ENCODE results near the gene PXDN. TPM values are rescaled to one million over a fixed set of nuclear protein-coding genes. Genes with fewer than 3 reads are reported as not detected.

Gene PXDN
- total and polyA plus RNA-seq, 9 of the 15 experiments (the other 6 are each of a cell fraction or from before 2014, with no cell fraction given) = 0.49 TPM; not detected in 8

- no peak for FAIRE-seq
- Histone ChIP-seq H4K20me1 (replicated peaks; ENCODE audit: control insufficient read depth, insufficient read depth, low read length) (no peaks in the 10 kb centered on the region; the same call in 1 of the 2 replicates), H3K79me2 (ENCODE audit: control insufficient read depth, insufficient read depth, low read length) (no peaks in the 10 kb centered on the region), H3K27me3 (ENCODE audit: control insufficient read depth in 2 of 2, insufficient read depth in 2 of 2, low read length in 2 of 2) (peaks cover 2 to 33% of the 10 kb centered on the region in 2 experiments; a peak in 3 of 5 replicates), H3K9me3 (replicated peaks; ENCODE audit: control insufficient read depth, insufficient read depth, low read depth, low read length) (no peaks in the 10 kb centered on the region), H3K4me3 (no peak overlapping the region), H3K4me1 (replicated peaks in 1 of 2; ENCODE audit: control insufficient read depth in 2 of 2, insufficient read depth in 2 of 2, low read length in 2 of 2) (peaks cover 0 to 7% of the 10 kb centered on the region in 2 experiments; a peak in 1 of 5 replicates), H3K27ac (ENCODE audit: extremely low read depth, low read depth, low read length) (no peak overlapping the region), H3K4me2 (ENCODE audit: insufficient read depth, low read length) (no peak overlapping the region), H3K9me1 (ENCODE audit: control insufficient read depth, insufficient read depth, low read length) (no peaks in the 10 kb centered on the region), H3K36me3 (ENCODE audit: control insufficient read depth, insufficient read depth, low read length) (no peaks in the 10 kb centered on the region), H2AFZ (ENCODE audit: low read depth, low read length) (no peak overlapping the region), H3K9ac (ENCODE audit: insufficient read depth in 1 of 2, low read depth in 2 of 2, low read length in 2 of 2) (no peak overlapping the region)
- no TSS peak for BruUV-seq (replicated peaks)
- no peak for TF ChIP-seq CTBP1 (IDR thresholded peaks at IDR 0.05; ENCODE audit: borderline replicate concordance)
- TF ChIP-seq KDM2B (CRISPR knock-in tag; IDR thresholded peaks at IDR 0.05) = no peak
- TF ChIP-seq ZNF232 (CRISPR knock-in tag; IDR thresholded peaks at IDR 0.05) = no peak
- TF ChIP-seq ETV6 (IDR thresholded peaks at IDR 0.05; ENCODE audit: borderline replicate concordance in 1 of 2, low read depth in 2 of 2, low read length in 1 of 2) = no peak
- TF ChIP-seq ETV6 (CRISPR knock-in tag; IDR thresholded peaks at IDR 0.05; ENCODE audit: borderline replicate concordance) = no peak
- TF ChIP-seq FOXM1 (IDR thresholded peaks at IDR 0.05; ENCODE audit: low read depth) = no peak
- TF ChIP-seq FOXM1 (CRISPR knock-in tag; IDR thresholded peaks at IDR 0.05; ENCODE audit: low read depth) = no peak
- no peak for TF ChIP-seq KLF16 (IDR thresholded peaks at IDR 0.05)
- no peak for TF ChIP-seq CHAMP1 (IDR thresholded peaks at IDR 0.05)
- no peak for TF ChIP-seq ELF4 (CRISPR knock-in tag; IDR thresholded peaks at IDR 0.05)
- no peak for TF ChIP-seq ZFP36 (IDR thresholded peaks at IDR 0.05; ENCODE audit: low read depth, low read length, partially characterized antibody)
- TF ChIP-seq HCFC1 (IDR thresholded peaks at IDR 0.05; ENCODE audit: low read depth, low read length) = no peak
- no peak for TF ChIP-seq ATF3 (IDR thresholded peaks at IDR 0.05)
- TF ChIP-seq ATF3 (CRISPR knock-in tag; conservative IDR thresholded peaks at IDR 0.05) = no peak
- ChIA-PET POLR2A (no interaction called here), CTCF (ENCODE audit: low intra/inter-chr PET ratio) (no interaction called here)
- no peak for DNase-seq (ENCODE audit: extremely low read depth in 1 of 4, low spot score in 3 of 4)
- in situ Hi-C loops (cut with MboI) = no loop called here
- intact Hi-C loops (cut with micrococcal nuclease) = no loop called here
- ATAC-seq = no peak
- 0% methylated on average over 12 of the region's 12 CpGs for WGBS (ENCODE audit: insufficient coverage, low coverage, missing lambda C conversion rate)
Observed at GRCh38 chr2:1609485-1610095, 134.7 kb downstream of the PXDN start.

Measured in K562 (cell line).